ENCODE data around the gene PSMD4. TPM values are rescaled to one million over a fixed set of nuclear protein-coding genes. Genes with fewer than 3 reads are reported as not detected.

PSMD4 gene
- polyA plus RNA-seq, 2 of the 4 experiments (the other 2 are of a cell fraction): 207 to 265 TPM

DNA sequence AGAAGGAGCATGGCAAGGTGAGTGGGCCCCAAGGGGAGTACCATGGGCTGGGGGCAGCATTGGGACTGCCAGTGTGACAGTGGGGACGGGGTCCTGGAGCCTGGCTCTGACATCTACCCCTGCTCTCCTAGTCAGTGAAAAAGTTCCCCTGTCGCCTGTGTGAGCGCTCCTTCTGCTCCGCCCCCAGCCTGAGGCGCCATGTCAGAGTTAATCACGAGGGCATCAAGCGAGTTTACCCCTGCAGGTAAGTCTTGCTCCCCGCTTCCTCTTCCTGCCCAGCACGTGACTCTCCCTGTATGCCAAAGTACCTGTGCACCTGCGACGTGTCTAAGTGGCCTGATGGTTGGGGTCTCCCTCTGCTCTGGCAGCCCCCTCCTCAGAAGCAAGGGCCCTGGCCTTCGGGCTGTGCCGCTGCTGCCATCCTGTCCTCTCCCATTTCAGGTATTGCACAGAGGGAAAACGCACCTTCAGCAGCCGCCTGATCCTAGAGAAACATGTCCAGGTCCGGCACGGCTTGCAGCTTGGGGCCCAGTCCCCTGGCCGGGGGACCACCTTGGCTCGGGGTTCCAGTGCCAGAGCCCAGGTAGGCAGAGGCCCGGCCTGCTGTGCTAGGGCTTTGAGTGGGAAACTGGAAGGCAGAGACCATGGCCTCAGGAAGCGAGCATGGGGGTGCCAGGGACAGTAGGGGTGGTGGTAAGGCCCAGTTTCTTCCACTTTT, 35.6 kb downstream of the PSMD4 start:
- no peak for TF ChIP-seq PHF8 (IDR thresholded peaks at IDR 0.05; ENCODE audit: borderline replicate concordance, low read depth)
- TF ChIP-seq HOXB5 (CRISPR knock-in tag; IDR thresholded peaks at IDR 0.05): no peak
- TF ChIP-seq, protein P1, sequence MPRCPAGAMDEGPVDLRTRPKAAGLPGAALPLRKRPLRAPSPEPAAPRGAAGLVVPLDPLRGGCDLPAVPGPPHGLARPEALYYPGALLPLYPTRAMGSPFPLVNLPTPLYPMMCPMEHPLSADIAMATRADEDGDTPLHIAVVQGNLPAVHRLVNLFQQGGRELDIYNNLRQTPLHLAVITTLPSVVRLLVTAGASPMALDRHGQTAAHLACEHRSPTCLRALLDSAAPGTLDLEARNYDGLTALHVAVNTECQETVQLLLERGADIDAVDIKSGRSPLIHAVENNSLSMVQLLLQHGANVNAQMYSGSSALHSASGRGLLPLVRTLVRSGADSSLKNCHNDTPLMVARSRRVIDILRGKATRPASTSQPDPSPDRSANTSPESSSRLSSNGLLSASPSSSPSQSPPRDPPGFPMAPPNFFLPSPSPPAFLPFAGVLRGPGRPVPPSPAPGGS (IDR thresholded peaks at IDR 0.05): no peak
- no peak for TF ChIP-seq GATA3 (IDR thresholded peaks at IDR 0.05; ENCODE audit: borderline replicate concordance)
- TF ChIP-seq CBX8 (IDR thresholded peaks at IDR 0.05): no peak
- CTCF ChIA-PET: interaction anchor here (0.7 to 2.4 kb wide), 2 partner anchors 11 to 50 kb away, joined by 3 to 9 read pairs; no protein-coding TSS in a partner anchor
- Histone ChIP-seq H3K4me3 (no peak overlapping the region), H3K4me1 (no peaks in the 10 kb centered on the region), H3K4me2 (no peak overlapping the region), H3K9me3 (no peaks in the 10 kb centered on the region), H3K27ac (no peak overlapping the region)
- WGBS (ENCODE audit: missing lambda C conversion rate): 94% methylated on average over 18 of the region's 21 CpGs
- POLR2A ChIA-PET: no interaction called here
- no peak for FAIRE-seq
- no peak for DNase-seq (ENCODE audit: low read depth in 1 of 2, low spot score in 1 of 2)
- ATAC-seq: no peak

DNA sequence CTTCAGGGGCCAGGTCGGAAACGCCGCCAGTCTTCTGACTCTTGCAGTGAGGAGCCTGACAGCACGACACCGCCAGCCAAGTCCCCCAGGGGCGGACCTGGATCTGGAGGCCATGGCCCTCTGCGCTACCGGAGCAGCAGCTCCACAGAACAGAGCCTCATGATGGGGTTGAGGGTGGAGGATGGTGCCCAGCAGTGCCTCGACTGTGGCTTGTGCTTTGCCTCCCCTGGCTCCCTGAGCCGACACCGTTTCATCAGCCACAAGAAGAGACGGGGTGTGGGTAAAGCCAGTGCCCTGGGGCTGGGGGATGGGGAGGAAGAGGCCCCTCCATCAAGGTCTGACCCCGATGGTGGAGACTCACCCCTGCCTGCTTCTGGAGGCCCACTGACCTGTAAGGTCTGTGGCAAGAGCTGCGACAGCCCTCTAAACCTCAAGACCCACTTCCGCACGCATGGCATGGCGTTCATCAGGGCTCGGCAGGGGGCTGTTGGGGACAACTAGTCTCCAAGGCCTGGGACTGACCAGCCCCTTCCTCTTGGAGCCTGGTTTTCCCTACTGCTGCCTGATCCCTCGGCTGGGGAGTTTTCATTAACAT, 36.3 kb downstream of the PSMD4 start:
- POLR2A ChIA-PET: no interaction called here
- no peaks in the 10 kb centered on the region for H3K9me3 ChIP-seq
- no peak overlapping the region for H3K27ac ChIP-seq
- FAIRE-seq: no peak
- WGBS (ENCODE audit: missing lambda C conversion rate): 90% methylated on average over 14 of the region's 19 CpGs
- H3K4me2 ChIP-seq: no peak overlapping the region
- CTCF ChIA-PET: interaction anchor here (0.7 to 2.4 kb wide), 2 partner anchors 10 to 50 kb away, joined by 3 to 9 read pairs; no protein-coding TSS in a partner anchor
- no peak overlapping the region for H3K4me3 ChIP-seq
- no peak for DNase-seq (ENCODE audit: low read depth in 1 of 2, low spot score in 1 of 2)
- no peak for TF ChIP-seq POLR2A (IDR thresholded peaks at IDR 0.05; ENCODE audit: low read length)
- TF ChIP-seq POLR2AphosphoS2 (conservative IDR thresholded peaks at IDR 0.05; ENCODE audit: low read length): peak; percentile 80; the same call in 1 of the 2 replicates
- ATAC-seq: no peak
- H3K4me1 ChIP-seq: no peaks in the 10 kb centered on the region

- CTCF ChIA-PET: interaction anchor here (0.5 to 42.1 kb wide), 6 partner anchors 9 to 143 kb away, joined by 4 to 831 read pairs (median 8); partner anchors contain the start of gene ZNF687
- Histone ChIP-seq H3K4me1 (no peaks in the 10 kb centered on the region), H3K27ac (no peak overlapping the region), H3K4me3 (no peak overlapping the region), H3K9me3 (no peaks in the 10 kb centered on the region), H3K4me2 (no peak overlapping the region)
- POLR2A ChIA-PET: interaction anchor here (0.5 to 2.3 kb wide), 2 partner anchors 11 to 28 kb away, joined by 3 to 7 read pairs; partner anchors contain the start of gene ZNF687
- ATAC-seq (peak in 1 of 2 experiments; percentile 29; a peak in 3 of 6 replicates), FAIRE-seq (no peak), DNase-seq (ENCODE audit: low read depth in 1 of 2, low spot score in 1 of 2) (no peak)
- 92% methylated on average over 13 of the region's 13 CpGs for WGBS (ENCODE audit: missing lambda C conversion rate)
- TF ChIP-seq, protein P2, sequence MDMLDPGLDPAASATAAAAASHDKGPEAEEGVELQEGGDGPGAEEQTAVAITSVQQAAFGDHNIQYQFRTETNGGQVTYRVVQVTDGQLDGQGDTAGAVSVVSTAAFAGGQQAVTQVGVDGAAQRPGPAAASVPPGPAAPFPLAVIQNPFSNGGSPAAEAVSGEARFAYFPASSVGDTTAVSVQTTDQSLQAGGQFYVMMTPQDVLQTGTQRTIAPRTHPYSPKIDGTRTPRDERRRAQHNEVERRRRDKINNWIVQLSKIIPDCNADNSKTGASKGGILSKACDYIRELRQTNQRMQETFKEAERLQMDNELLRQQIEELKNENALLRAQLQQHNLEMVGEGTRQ (IDR thresholded peaks at IDR 0.05): no peak
- TF ChIP-seq FOSL2 (IDR thresholded peaks at IDR 0.05) (no peak), FOSL2 (CRISPR knock-in tag; IDR thresholded peaks at IDR 0.05) (no peak), POLR2AphosphoS2 (conservative IDR thresholded peaks at IDR 0.05; ENCODE audit: low read length) (peak; percentile 7; the same call in 1 of the 2 replicates), TP53 (CRISPR knock-in tag; IDR thresholded peaks at IDR 0.05) (0 out of 2 replicates have a peak, but pooled peaks have one; percentile 40), CHD2 (IDR thresholded peaks at IDR 0.05; ENCODE audit: low read length, partially characterized antibody) (no peak)
- TF ChIP-seq, protein P3, sequence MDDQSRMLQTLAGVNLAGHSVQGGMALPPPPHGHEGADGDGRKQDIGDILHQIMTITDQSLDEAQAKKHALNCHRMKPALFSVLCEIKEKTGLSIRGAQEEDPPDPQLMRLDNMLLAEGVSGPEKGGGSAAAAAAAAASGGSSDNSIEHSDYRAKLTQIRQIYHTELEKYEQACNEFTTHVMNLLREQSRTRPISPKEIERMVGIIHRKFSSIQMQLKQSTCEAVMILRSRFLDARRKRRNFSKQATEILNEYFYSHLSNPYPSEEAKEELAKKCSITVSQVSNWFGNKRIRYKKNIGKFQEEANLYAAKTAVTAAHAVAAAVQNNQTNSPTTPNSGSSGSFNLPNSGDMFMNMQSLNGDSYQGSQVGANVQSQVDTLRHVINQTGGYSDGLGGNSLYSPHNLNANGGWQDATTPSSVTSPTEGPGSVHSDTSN (IDR thresholded peaks at IDR 0.05): peak; percentile 39; the same call in 1 of the 2 replicates
Measured at GRCh38 chr1:151292207-151293030, 37.9 kb downstream of the PSMD4 start.
